NCI-H1048 (cell line): ENCODE data around the gene B4GALT2.

Source experiments
- DNase-seq: peaks from one replicate; lab custom pipeline; 2025; lab: John Stamatoyannopoulos, UW

B4GALT2 gene

DNA sequence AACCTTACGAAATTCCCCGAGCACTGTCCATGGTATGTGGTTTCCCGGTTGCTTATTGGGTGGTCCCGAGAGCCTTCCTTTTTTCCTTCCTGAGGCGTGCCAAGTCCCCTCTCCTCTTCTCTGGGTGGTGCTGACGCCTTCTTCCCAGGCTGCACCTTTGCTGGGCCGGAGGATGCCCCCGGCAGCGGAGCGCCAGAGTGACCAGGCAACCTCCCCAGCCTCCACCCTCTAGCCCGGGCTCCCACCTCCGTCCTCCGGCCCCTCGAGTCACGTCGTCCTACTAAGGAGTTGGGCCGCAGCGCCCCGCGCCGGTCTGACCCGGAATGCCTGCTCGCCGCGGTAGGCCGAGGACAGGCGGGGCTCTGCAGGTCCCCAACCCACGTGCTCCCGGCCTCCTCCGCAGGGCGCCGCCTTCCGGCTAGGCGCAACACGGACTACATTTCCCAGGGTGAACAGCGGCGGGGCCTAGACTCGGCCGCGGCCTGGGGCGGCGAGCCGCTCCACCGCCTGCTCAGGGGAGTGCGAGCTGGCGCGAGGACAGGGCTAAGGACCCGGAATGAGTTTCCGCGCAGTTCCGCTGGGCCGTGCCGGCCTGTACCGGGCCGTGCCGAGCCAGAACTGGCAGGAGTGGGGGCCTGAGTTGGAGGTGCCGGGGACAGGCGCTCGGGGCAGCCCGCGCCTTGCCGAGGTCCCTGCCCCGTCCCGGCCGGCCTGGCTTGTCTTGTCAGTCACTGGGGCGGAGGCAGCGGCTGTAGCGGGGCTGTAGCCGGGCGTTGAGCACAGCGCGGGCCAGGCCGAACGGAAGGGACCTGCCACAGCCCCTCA, 32.6 kb upstream of the B4GALT2 start, which contains the start of gene IPO13:
IPO13 (plus strand) TSS at position 715 of the 825 bp plus-strand sequence. CDS start 651 bp downstream, outside the sequence.
- peak; percentile 93 for DNase-seq

DNA sequence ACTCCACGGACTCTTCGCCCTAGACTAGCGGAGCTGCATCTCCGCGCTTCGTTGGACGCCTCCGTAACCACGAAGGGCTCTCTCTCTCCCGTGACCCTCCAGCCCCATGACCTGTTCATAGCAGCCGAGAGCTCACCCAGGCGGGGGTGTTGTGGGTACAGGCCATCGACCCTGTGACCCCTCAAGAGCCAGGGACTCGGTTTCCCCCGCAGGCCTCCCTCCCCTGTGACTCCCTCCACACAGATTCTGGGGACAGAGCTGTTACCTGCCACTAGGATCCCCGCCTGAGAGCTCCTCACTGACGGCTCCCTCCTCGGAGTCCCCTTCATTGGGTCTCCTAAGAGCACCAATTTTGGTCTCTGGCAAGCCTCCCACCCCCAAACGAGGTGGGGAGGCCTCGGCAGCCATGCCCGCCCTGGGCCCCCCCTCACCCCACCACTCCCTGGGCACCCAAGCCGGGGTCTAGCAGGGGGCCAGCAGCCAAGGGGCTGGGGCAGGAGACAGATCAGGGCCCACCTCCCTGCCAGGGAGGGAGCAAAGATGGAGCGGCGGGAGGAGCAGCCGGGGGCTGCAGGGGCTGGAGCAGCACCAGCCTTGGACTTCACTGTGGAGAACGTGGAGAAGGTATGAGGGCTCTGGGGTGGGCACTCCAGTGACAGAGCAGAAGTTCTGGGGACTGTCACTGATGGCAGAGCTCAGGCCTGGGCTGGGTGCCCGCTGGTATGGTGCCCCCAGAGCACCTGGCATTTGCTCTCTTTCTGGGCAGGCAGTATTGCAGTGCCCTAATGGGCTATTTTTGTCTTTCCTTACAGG, 31.7 kb upstream of the B4GALT2 start:
- no peak for DNase-seq

DNA sequence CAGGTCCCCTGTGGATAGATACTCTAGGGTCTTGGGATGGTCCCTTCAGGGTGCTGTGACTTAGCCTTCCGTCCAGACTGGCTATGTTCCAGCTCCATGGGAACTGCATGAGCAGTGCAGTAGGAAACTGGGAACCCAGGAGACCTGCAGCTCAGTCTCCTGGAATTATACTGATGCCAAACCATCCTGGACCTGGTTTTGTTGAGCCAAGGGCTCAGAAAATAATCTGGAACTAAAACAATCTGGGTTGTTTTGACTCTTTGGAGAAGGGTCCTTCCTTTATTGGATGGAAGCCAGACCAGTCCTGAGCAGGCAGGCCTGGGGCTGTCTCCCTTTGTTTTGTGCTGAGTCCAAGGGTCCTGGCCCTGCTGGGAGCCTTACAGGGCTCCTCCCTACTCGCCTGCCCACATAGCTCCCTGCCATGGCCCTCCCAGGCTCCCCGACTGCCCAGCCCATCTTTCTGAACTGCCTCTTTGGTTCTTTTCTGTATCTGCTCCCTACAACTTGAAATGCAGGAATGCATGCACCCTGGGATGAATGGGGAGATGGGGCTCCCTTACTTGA, 31.1 kb upstream of the B4GALT2 start:
- DNase-seq: no peak

DNA sequence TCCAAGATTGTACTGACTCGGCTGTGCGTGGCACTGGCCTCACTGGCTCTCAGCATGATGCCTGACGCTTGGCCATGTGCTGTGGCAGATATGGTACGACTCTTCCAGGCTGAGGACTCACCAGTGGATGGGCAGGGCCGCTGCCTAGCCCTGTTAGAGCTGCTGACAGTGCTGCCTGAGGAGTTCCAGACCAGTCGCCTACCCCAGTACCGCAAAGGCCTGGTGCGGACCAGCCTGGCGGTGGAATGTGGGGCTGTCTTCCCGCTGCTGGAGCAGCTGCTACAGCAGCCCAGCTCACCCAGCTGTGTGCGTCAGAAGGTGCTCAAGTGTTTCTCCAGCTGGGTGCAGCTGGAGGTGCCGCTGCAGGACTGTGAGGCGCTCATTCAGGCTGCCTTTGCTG, 29.3 kb upstream of the B4GALT2 start:
- no peak for DNase-seq

DNA sequence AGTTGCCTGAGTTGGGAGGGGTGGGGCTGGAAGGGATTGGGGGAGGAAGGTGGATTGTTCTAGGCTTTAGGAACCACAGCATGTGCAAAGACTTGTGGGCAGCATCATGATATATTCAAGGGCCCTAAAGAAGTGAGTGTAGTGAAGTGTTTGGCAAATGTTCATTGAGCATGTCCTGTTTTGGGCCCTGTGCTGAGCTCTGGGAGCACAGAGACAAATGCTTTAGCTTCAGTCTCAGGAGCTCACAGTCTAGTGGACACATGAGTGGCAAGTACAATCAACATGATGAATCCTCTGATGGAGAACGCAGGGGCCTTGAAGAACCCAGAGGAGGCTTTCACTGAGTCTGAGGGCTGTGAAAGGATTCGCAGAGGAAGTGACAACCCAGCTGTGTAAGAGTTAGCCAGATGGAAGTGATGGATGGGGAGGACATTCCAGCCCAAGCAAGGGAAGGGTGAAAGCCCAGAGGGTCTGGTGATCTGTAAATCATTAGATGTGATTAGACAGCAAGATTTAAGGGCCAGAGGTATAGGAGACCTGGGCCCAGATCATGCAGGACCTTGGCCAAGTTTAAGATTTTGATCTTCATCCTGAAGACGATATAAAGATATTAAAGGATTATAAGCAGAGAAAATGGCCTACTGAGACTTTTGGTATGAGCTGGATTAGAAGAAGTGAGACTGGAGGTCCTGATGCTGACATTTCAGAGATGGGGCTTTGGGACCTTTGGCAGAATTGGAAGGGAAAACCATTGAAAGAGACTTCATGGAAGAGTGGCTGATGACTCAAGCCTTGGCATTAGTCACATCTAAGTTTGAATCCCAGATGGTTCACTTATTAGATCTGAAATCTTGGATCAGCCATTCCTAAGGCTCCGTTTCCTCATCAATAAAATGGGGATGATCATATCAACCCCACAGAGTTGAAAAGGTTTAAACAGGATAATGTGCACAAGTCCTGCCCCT, 27.7 kb upstream of the B4GALT2 start:
- DNase-seq: no peak

DNA sequence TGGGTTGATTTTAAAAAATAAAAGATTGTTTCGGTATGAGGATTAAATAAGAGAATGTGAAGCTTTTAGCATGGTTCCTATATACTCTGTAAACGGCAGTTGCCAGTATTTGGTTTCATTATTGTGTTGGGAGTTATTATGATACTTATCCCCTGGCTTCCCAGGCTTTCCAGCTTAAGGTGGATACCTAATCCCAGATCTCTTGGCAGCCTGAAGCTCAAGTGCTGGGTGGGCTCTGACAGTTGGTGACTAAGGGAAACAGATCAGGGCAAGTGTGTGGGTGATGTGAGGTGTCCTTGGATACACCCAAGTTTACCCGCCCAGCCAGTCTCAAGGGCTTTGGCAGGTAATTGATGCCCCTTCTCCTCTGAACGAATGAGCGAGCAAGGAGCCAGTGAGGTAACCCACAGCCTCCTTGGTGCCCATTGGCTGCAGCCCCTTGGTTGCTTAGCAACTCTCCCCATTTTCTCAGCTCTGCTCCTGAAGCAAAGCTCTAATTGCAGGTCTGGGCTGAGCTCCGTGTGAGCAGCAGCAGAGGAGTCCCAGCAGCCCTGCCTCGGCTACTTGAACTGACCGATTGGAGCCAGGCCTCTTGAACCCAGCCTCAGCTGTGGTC, 26.2 kb upstream of the B4GALT2 start:
- DNase-seq: no peak

DNA sequence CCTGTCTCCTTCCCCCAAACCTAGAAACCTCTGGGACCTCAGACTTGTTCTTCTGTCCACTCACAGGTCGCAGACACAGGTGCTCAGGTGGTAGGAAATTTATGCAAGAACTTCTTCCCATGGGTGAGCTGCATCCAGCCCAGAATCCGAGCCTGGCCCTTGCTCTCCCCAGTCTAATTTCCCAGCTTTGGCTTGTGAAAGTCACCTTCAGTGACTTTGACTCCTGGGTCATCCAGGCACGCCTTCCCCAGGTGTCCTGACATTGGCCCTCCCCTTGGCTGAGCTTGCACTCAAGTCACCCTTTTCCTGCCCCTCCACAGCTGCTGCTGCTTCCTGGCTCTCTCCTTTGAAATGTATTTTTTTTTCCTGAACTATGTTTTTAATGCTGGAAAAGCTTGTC, 25.6 kb upstream of the B4GALT2 start:
- no peak for DNase-seq

DNA sequence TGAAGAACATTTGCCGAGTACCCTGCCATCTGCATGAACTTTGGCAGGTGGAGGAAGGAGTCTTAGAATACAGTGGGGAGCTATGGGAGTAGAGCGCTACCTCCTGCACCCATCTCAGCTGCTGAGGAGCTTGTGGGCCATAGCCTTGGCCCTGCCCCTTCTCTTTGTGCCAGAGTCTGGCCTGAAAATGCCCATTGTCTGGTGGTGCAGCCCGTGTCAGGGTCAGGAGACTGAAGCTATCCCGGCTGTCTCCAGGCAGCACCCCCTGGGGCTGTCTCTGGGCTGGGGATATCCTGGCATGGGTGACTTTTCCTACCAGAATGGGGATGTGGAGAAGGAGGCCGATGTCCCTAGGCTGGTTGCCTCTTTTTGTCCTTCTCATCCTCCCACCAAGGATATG, 25.0 kb upstream of the B4GALT2 start:
- no peak for DNase-seq

DNA sequence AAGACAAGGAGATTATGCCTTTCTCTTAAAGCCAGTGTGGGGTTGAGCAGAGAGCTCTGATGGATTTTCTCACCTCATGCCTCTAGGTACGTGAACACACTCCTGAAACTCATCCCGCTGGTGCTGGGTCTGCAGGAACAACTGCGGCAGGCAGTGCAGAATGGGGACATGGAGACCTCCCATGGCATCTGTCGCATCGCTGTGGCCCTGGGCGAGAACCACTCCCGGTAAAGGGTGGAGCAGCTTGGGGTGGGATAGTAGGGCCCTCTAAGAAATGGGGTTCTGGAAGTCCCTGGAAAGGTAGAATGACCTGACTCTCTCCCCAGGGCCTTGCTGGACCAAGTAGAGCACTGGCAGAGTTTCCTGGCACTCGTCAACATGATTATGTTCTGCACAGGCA, 22.8 kb upstream of the B4GALT2 start:
- no peak for DNase-seq

DNA sequence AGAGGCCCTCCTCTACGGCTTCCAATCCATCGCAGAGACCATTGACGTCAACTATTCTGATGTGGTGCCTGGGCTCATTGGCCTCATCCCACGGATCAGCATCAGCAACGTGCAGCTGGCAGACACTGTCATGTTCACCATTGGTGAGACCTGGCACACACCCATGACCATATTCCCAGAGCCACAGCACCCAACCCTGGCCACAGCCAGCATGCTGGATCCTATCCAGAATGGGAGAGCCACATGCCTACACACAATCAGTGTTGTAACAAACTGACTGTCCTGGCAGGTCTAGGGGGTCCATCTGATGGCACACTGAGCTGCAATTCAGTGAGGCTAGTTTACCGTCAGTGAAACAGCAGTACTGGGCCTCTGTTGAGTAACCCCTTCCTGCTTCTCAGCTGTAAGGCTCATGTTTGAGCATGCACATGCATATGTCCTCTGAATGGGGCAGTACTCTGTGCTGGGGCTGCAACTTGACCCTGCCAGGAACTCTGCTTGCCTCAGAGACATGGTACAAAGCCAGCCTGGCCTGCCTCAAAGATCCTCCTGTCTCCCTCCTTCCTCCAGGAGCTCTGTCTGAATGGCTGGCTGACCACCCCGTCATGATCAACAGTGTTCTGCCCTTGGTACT, 21.5 kb upstream of the B4GALT2 start:
- DNase-seq: no peak

DNA sequence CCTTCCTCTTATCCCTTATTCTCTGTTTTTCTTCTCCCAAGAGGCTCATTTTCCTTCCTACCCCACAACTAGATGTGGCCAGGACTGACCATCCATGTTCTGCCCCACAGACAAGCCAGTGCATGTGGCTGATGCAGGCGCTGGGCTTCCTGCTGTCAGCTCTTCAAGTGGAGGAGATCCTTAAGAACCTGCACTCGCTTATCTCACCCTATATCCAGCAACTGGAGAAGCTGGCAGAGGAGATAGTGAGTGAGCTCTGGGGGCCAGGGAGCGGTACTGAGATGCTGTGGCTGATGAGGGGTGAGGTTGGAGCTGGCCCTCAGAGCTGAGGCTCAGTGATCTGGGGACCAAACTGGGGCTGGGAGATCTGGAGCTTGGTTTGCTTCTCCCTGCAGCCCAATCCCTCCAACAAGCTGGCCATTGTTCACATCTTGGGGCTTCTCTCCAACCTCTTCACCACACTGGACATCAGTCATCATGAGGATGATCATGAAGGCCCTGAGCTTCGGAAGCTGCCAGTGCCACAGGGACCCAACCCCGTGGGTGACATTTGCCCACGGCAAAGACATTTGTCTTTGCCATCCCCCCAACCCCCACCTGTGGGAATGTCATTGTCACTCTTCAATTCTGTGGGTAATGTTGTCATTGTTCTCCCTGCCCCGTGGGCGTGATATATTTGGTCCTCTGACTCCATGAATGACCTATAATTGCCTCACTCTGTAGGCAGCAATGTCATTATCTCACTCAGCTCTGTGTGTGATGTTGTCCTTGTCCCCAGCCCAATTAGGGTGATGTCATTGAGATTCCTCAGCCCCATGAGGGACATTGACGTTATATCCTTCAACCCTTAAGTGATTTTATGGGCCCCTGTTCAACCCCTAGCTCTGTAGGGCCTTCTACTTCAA, 20.4 kb upstream of the B4GALT2 start:
- DNase-seq: no peak

DNA sequence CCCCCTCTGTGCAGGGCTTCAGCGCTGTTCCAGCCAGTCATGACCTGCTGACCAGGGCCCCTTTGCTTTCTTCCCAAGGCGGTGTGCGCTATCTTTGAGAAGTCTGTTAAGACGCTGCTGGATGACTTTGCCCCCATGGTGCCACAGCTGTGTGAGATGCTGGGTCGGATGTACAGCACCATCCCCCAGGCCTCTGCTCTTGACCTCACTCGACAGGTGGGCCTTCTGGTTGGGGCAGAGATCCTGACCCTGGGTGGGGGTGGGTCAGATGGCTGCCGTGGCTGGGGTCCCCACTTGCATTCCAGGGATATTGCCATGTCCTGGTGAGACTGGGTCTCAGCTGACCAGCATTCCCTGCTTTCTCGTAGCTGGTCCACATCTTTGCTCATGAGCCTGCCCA, 18.2 kb upstream of the B4GALT2 start:
- DNase-seq: no peak

DNA sequence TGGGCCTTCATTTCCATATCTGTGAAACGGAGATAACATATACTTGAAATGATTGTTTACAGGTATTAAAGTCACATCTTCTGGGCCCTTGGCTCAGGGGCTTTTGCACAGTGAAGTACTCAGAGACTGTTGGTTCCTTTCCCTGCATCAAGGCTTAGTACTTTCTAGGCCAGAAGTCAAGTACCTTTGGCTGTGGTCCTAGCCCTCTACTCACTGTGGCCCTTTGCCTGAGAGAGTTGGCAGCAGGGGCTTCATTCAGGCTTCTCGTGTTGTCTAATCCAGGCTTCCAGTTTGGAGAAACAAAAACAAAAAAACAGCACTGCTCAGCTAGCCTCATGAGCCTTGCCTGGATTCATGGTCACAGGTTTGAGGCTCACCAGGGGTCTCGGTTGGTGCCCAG, 17.3 kb upstream of the B4GALT2 start:
- no peak for DNase-seq

DNA sequence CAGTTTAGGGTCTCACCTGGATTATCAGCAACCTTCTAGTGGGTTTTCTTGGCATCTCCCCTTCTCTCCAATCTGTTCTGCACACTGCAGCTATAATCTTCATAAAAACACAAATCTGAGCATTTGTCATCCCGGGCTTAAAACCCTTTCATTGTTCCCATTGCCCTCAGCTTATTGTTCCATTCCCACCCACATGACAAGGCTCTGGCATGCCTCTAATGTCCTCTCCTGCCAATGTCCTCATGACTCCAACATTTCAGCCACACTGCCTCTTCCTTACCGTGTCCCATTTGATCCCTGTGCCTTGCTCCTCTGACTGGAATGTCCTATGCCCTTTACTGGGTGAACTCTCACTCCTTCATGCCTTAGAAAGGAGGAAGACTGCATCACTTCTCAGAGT, 16.7 kb upstream of the B4GALT2 start:
- no peak for DNase-seq

DNA sequence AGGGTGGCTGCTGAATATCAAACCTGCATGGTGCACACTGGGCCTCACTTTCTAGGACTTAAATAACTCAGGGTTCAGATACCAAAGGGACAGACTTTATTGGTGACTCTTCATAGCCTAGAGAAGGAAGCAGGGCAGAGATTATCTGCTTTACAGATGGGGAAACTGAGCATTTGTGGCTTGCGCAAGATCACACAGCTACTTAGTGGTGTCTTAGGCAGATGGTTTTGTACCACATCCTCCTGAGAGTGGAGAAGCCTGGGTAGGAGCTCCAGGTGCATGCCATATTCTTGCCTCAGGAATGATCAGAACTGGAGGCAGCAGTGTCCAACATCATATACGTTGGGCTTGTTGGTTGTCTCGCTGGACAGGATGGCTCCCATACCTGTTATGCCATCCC, 16.0 kb upstream of the B4GALT2 start:
- no peak for DNase-seq

DNA sequence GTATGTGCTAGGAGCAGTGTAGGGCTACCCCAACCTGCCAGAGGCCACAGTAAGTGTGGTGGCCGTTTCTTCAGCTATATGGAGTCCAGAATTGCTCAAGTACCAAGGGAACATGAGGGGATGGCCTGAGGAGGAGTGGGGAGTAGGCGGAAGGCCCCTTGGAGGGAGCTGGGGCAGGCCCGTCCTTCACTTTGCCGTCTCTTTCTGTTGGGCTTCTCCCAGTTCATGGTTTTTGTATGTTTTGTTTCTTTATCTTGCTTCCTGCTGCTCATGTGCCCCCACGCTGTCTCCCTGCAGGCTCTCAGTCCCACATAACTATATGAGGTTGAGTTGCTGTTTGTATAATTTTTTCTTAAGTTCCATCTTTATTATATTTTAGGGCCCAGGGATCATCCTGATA, 15.1 kb upstream of the B4GALT2 start:
- DNase-seq: no peak

DNA sequence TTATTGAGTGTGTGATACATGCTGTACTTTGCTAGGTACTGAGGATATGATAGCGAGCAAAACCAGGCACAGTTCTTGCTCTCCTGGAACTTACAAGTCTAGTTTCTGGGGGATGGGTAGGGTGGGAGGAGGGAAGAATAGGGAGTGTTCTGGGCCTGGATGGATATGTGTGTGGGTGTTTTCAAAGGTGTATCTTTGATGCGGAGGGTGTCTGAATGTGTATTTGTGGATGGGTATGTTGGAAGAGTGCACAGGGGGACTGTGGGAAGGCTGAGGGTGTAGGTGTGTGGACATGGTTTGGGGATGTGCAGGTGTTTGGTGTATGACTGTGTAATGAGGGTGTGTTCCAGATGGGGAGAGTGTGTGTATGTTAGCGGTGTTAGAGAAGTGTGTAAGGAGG, 13.7 kb upstream of the B4GALT2 start:
- DNase-seq: no peak

DNA sequence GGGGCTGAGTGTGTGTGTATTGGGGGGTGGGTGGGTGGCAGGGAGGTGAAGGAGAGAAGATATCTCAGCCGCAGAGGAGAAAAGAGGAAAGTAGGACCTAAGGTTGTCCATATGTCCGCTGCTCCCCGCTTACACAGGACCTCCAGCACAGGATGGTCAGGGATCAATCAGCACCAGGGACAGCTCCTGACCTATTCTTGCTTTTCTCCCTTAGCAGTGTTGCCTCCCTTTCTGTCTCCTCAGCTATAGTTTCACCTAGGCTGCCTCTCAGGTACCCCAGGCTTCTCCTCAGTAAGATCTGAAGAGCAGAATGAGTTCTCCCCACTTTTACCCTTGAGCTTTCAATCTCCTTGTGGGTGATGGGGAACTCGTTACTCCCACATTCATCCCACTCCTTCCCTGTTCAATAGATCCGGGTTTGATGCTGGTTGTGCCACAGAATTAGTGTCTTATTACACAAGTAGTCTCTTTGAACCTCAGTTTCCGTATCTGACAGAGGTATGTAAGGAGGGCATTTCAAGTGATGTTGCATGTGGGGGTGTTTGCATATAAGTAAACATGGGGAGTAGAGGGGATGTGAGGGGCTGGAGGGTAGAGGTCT, 10.6 kb upstream of the B4GALT2 start:
- DNase-seq: no peak

DNA sequence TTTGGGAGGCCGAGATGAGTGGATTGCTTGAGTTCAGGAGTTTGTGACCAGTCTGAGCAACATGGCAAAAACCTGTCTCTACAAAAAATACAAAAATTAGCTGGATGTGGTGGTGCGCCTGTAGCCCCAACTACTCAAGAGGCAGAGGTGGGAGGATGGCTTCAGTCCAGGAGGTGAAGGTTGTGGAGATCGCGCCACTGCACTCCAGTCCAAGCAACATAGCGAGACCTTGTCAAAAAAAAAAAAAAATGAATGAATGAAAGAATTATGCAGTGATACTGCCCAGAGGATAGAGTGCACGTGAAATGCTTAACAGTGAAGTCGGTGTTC, 9.6 kb upstream of the B4GALT2 start:
- no peak for DNase-seq
